Measurements from ENCODE around the gene ZFYVE9. TPM values are rescaled to one million over a fixed set of nuclear protein-coding genes. Genes with fewer than 3 reads are reported as not detected.

ZFYVE9 gene
- polyA plus RNA-seq, 3 donors, result 0.09 TPM; not detected in 2

- H3K4me3 Mint-ChIP-seq, result peak overlapping the region in 1 of 2 donors; percentile 69
- peaks cover 0 to 6% of the 10 kb centered on the region in 2 donors for H3K4me1 ChIP-seq (ENCODE audit: control insufficient read depth in 1 of 2, insufficient read depth in 2 of 2, low read length in 2 of 2)
- no peak overlapping the region for H3K4me2 ChIP-seq (replicated peaks; ENCODE audit: extremely low read depth, low read length, poor library complexity, severe bottlenecking)
- no peak for DNase-seq
- intact Hi-C loops (cut with micrococcal nuclease), result no loop called here
- H3K9ac ChIP-seq (ENCODE audit: insufficient read depth, low read length, poor library complexity, severe bottlenecking), result no peak overlapping the region
- H2AFZ ChIP-seq (ENCODE audit: insufficient read depth, low read depth, low read length, poor library complexity, severe bottlenecking), result no peak overlapping the region
- H3K4me3 ChIP-seq (replicated peaks in 1 of 3; ENCODE audit: low read depth in 2 of 3, low read length in 3 of 3), result no peak overlapping the region
- H3K27me3 ChIP-seq (ENCODE audit: control insufficient read depth in 2 of 2, insufficient read depth in 2 of 2, low read length in 2 of 2), result peaks cover 77 to 96% of the 10 kb centered on the region in 2 donors
- WGBS (ENCODE audit: insufficient coverage), result no CpG with 5 or more reads among the region's 3 CpGs
- H3K79me2 ChIP-seq (ENCODE audit: insufficient read depth, low read length), result no peaks in the 10 kb centered on the region
- no peaks in the 10 kb centered on the region for H4K20me1 ChIP-seq (ENCODE audit: insufficient read depth, low read length)
- H3K27ac ChIP-seq (ENCODE audit: low read depth in 1 of 2, low read length in 2 of 2), result no peak overlapping the region
- H3K9me3 ChIP-seq (replicated peaks in 1 of 2; ENCODE audit: control insufficient read depth in 1 of 2, insufficient read depth in 1 of 2, low read length in 2 of 2), result no peaks in the 10 kb centered on the region
- no peak for TF ChIP-seq CTCF (IDR thresholded peaks at IDR 0.05)
- H3K9me3 Mint-ChIP-seq, result peaks cover 0 to 3% (median 0%) of the 10 kb centered on the region in 7 donors
- H3K36me3 Mint-ChIP-seq, result peaks cover 0 to 1% of the 10 kb centered on the region in 2 donors
- peaks cover 56 to 92% (median 82%) of the 10 kb centered on the region in 3 donors for H3K27me3 Mint-ChIP-seq (ENCODE audit: low read depth in 3 of 3)
- H3K36me3 ChIP-seq (replicated peaks in 1 of 2; ENCODE audit: control insufficient read depth in 1 of 2, insufficient read depth in 2 of 2, low read length in 2 of 2), result no peaks in the 10 kb centered on the region
- H3K27ac Mint-ChIP-seq, result no peak overlapping the region
- peaks cover 4% of the 10 kb centered on the region for H3K4me1 Mint-ChIP-seq
Observed at GRCh38 chr1:52263153-52263910, 121.4 kb downstream of the ZFYVE9 start.

- H3K4me1 Mint-ChIP-seq, result peaks cover 6% of the 10 kb centered on the region
- Histone ChIP-seq H3K79me2 (ENCODE audit: insufficient read depth, low read length) (no peaks in the 10 kb centered on the region), H2AFZ (ENCODE audit: insufficient read depth, low read depth, low read length, poor library complexity, severe bottlenecking) (no peak overlapping the region), H3K4me1 (ENCODE audit: control insufficient read depth in 1 of 2, insufficient read depth in 2 of 2, low read length in 2 of 2) (peaks cover 0 to 6% of the 10 kb centered on the region in 2 donors), H3K27me3 (ENCODE audit: control insufficient read depth in 2 of 2, insufficient read depth in 2 of 2, low read length in 2 of 2) (peaks cover 74 to 97% of the 10 kb centered on the region in 2 donors), H4K20me1 (ENCODE audit: insufficient read depth, low read length) (no peaks in the 10 kb centered on the region), H3K9me3 (replicated peaks in 1 of 2; ENCODE audit: control insufficient read depth in 1 of 2, insufficient read depth in 1 of 2, low read length in 2 of 2) (no peaks in the 10 kb centered on the region), H3K27ac (ENCODE audit: low read depth in 1 of 2, low read length in 2 of 2) (no peak overlapping the region), H3K9ac (ENCODE audit: insufficient read depth, low read length, poor library complexity, severe bottlenecking) (no peak overlapping the region), H3K4me3 (replicated peaks in 1 of 3; ENCODE audit: low read depth in 2 of 3, low read length in 3 of 3) (no peak overlapping the region), H3K36me3 (replicated peaks in 1 of 2; ENCODE audit: control insufficient read depth in 1 of 2, insufficient read depth in 2 of 2, low read length in 2 of 2) (no peaks in the 10 kb centered on the region), H3K4me2 (replicated peaks; ENCODE audit: extremely low read depth, low read length, poor library complexity, severe bottlenecking) (no peak overlapping the region)
- TF ChIP-seq CTCF (IDR thresholded peaks at IDR 0.05), result no peak
- peaks cover 0 to 6% (median 0%) of the 10 kb centered on the region in 7 donors for H3K9me3 Mint-ChIP-seq
- no peak for DNase-seq
- H3K27ac Mint-ChIP-seq, result no peak overlapping the region
- peak overlapping the region in 1 of 2 donors; percentile 72 for H3K4me3 Mint-ChIP-seq
- WGBS (ENCODE audit: insufficient coverage), result no CpG with 5 or more reads among the region's 2 CpGs
- intact Hi-C loops (cut with micrococcal nuclease), result no loop called here
- peaks cover 56 to 92% (median 81%) of the 10 kb centered on the region in 3 donors for H3K27me3 Mint-ChIP-seq (ENCODE audit: low read depth in 3 of 3)
- peaks cover 0 to 2% of the 10 kb centered on the region in 2 donors for H3K36me3 Mint-ChIP-seq
Observed at GRCh38 chr1:52264530-52265115, 122.7 kb downstream of the ZFYVE9 start.
